OCI-LY3 (cell line): ENCODE data around the gene MBP.

Experiments used
- EZH2phosphoT487 ChIP-seq: fragments of 200-600 bp; shearing (Covaris generic); IDR thresholded peaks from 2 replicates; pipeline ENCODE4 v1.6.1; 2018; ENCODE audit warnings: antibody characterized with exemption, mixed run types, low read depth
- TF ChIP-seq, protein P1 (sequence below): fragments of 200-600, 300-600 bp; sonication (generic); IDR thresholded peaks from 2 replicates; pipeline ENCODE4 v1.5.1; 2014; ENCODE audit warnings: antibody characterized with exemption, low read length, low read depth

DNA sequence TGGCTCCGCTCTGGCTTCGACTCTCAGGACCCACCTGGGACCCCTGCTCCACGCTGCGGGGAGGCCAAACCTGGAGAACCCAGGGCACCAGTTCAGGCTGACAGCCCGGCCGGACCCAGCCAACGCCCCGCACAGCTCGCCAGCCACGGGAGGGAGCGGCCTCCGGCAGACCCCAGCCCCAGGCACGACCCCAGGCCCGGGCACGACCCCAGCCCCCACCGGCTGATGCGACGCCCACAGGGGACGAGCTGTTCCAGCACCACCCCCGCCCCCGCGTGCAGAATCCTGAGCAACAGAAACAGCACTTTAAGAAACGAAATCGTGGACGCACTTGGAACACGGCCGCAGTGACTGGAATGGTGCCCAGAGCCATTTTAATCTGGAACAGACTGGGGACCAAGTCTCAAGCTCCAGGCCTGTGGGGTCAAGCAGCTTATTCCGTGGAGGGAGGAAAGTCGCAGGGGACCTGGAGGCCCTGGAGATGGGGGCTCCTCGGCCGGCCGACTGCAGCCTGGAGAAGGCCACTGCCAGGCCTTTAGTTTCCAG is 74.2 kb downstream of the MBP start:
- no peak for TF ChIP-seq EZH2phosphoT487
- TF ChIP-seq, protein P1, sequence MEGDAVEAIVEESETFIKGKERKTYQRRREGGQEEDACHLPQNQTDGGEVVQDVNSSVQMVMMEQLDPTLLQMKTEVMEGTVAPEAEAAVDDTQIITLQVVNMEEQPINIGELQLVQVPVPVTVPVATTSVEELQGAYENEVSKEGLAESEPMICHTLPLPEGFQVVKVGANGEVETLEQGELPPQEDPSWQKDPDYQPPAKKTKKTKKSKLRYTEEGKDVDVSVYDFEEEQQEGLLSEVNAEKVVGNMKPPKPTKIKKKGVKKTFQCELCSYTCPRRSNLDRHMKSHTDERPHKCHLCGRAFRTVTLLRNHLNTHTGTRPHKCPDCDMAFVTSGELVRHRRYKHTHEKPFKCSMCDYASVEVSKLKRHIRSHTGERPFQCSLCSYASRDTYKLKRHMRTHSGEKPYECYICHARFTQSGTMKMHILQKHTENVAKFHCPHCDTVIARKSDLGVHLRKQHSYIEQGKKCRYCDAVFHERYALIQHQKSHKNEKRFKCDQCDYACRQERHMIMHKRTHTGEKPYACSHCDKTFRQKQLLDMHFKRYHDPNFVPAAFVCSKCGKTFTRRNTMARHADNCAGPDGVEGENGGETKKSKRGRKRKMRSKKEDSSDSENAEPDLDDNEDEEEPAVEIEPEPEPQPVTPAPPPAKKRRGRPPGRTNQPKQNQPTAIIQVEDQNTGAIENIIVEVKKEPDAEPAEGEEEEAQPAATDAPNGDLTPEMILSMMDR, result no peak
